Measurements from ENCODE around the gene TSEN2. TPM values are rescaled to one million over a fixed set of nuclear protein-coding genes. Genes with fewer than 3 reads are reported as not detected.

TSEN2 gene
- total and polyA plus RNA-seq, 10 of the 15 experiments (the other 5 are each of a cell fraction or from before 2014, with no cell fraction given): 17.7 to 32.3 (median 24.3) TPM

GRCh38 chr3:12468276-12468675 lies 16.0 kb upstream of the TSEN2 start:
- intact Hi-C loops (cut with micrococcal nuclease; ENCODE audit: unreplicated experiment) (no loop called here), in situ Hi-C loops (cut with MboI) (no loop called here)
- no peak for TF ChIP-seq PKNOX1 (IDR thresholded peaks at IDR 0.05)
- TF ChIP-seq DPF2 (IDR thresholded peaks at IDR 0.05): no peak
- no peak for TF ChIP-seq SRF (IDR thresholded peaks at IDR 0.05; ENCODE audit: low read depth in 2 of 2, low read length in 2 of 2)
- no peak for TF ChIP-seq BACH1 (IDR thresholded peaks at IDR 0.05; ENCODE audit: borderline replicate concordance)
- ChIA-PET RAD21 (ENCODE audit: unreplicated experiment) (no interaction called here), CTCF (no interaction called here), POLR2A (interaction anchor here (0.9 kb wide), 1 partner anchor 180 kb away, joined by 3 read pairs; no protein-coding TSS in a partner anchor), SMC1A (ENCODE audit: uncharacterized antibody, unreplicated experiment) (no interaction called here)
- DNase-seq (ENCODE audit: low read depth, low spot score): no peak
- no peak overlapping the region for H3K4me3 ChIP-seq
- no peak overlapping the region for H3K27ac ChIP-seq (ENCODE audit: control insufficient read depth, insufficient read depth)
- H3K4me2 ChIP-seq (ENCODE audit: control insufficient read depth, insufficient read depth): no peak overlapping the region
- WGBS (ENCODE audit: insufficient coverage, insufficient replicate concordance, low lambda C conversion rate, missing lambda C conversion rate): 30% methylated on average over 6 of the region's 6 CpGs
- no TSS peak for BruUV-seq (replicated peaks)
- no peaks in the 10 kb centered on the region for H3K9me3 ChIP-seq (replicated peaks; ENCODE audit: control insufficient read depth, insufficient read depth, low read length)
- H4K20me1 ChIP-seq (ENCODE audit: control insufficient read depth, insufficient read depth): no peaks in the 10 kb centered on the region
- H3K36me3 ChIP-seq (ENCODE audit: control insufficient read depth in 2 of 2, insufficient read depth in 2 of 2, low read length in 1 of 2): no peaks in the 10 kb centered on the region
- H3K4me1 ChIP-seq (ENCODE audit: control insufficient read depth, insufficient read depth, low read length): no peaks in the 10 kb centered on the region
- no peak for FAIRE-seq
- H3K79me2 ChIP-seq (ENCODE audit: control insufficient read depth, insufficient read depth, low read length): no peaks in the 10 kb centered on the region
- no peak for ATAC-seq
- no peak overlapping the region for H2AFZ ChIP-seq (ENCODE audit: control insufficient read depth, low read depth, low read length)
- H3K27me3 ChIP-seq (replicated peaks in 1 of 2; ENCODE audit: control insufficient read depth in 2 of 2, insufficient read depth in 2 of 2, low read length in 1 of 2): peaks cover 0 to 2% of the 10 kb centered on the region in 2 experiments; a peak in 2 of 4 replicates
- no peak overlapping the region for H3K9ac ChIP-seq (ENCODE audit: control insufficient read depth, insufficient read depth, low read length)

GRCh38 chr3:12468757-12469156 lies 15.5 kb upstream of the TSEN2 start:
- Histone ChIP-seq H4K20me1 (ENCODE audit: control insufficient read depth, insufficient read depth) (no peaks in the 10 kb centered on the region), H3K9me3 (replicated peaks; ENCODE audit: control insufficient read depth, insufficient read depth, low read length) (no peaks in the 10 kb centered on the region), H3K4me2 (ENCODE audit: control insufficient read depth, insufficient read depth) (no peak overlapping the region), H3K9ac (ENCODE audit: control insufficient read depth, insufficient read depth, low read length) (no peak overlapping the region), H3K4me1 (ENCODE audit: control insufficient read depth, insufficient read depth, low read length) (no peaks in the 10 kb centered on the region), H2AFZ (ENCODE audit: control insufficient read depth, low read depth, low read length) (no peak overlapping the region), H3K27me3 (replicated peaks in 1 of 2; ENCODE audit: control insufficient read depth in 2 of 2, insufficient read depth in 2 of 2, low read length in 1 of 2) (peaks cover 0 to 2% of the 10 kb centered on the region in 2 experiments; a peak in 2 of 4 replicates), H3K79me2 (ENCODE audit: control insufficient read depth, insufficient read depth, low read length) (no peaks in the 10 kb centered on the region), H3K36me3 (ENCODE audit: control insufficient read depth in 2 of 2, insufficient read depth in 2 of 2, low read length in 1 of 2) (no peaks in the 10 kb centered on the region), H3K4me3 (no peak overlapping the region), H3K27ac (ENCODE audit: control insufficient read depth, insufficient read depth) (no peak overlapping the region)
- ChIA-PET SMC1A (ENCODE audit: uncharacterized antibody, unreplicated experiment) (interaction anchor here (1.4 kb wide), 2 partner anchors 330 to 334 kb away, joined by 3 to 5 read pairs; no protein-coding TSS in a partner anchor), POLR2A (interaction anchor here (0.9 kb wide), 1 partner anchor 179 kb away, joined by 3 read pairs; no protein-coding TSS in a partner anchor), RAD21 (ENCODE audit: unreplicated experiment) (interaction anchor here (0.6 kb wide), 1 partner anchor 36 kb away, joined by 3 read pairs; no protein-coding TSS in a partner anchor), CTCF (no interaction called here)
- in situ Hi-C loops (cut with MboI): no loop called here
- DNase-seq (ENCODE audit: low read depth, low spot score) (no peak), ATAC-seq (no peak), FAIRE-seq (no peak)
- intact Hi-C loops (cut with micrococcal nuclease; ENCODE audit: unreplicated experiment): no loop called here
- no TSS peak for BruUV-seq (replicated peaks)
- 0% methylated on average over 1 of the region's 2 CpGs for WGBS (ENCODE audit: insufficient coverage, insufficient replicate concordance, low lambda C conversion rate, missing lambda C conversion rate)
- TF ChIP-seq ZBED1 (IDR thresholded peaks at IDR 0.05; ENCODE audit: borderline replicate concordance): no peak
- TF ChIP-seq POLR2A (IDR thresholded peaks at IDR 0.05; ENCODE audit: low read depth, low read length): no peak
- no peak for TF ChIP-seq SRF (IDR thresholded peaks at IDR 0.05; ENCODE audit: low read depth in 2 of 2, low read length in 2 of 2)
- no peak for TF ChIP-seq GATAD2B (conservative IDR thresholded peaks at IDR 0.05; ENCODE audit: low read depth)
- TF ChIP-seq TARDBP (IDR thresholded peaks at IDR 0.05; ENCODE audit: borderline replicate concordance): no peak
- no peak for TF ChIP-seq SUPT20H (IDR thresholded peaks at IDR 0.05; ENCODE audit: borderline replicate concordance, control insufficient read depth, low read depth, low read length)
- TF ChIP-seq CTCF (IDR thresholded peaks at IDR 0.05 in 2 of 3, conservative IDR thresholded peaks at IDR 0.05 in 1 of 3; ENCODE audit: control insufficient read depth in 2 of 3, extremely low read depth in 1 of 3, insufficient read depth in 1 of 3, low read depth in 3 of 3, low read length in 3 of 3): no peak
- TF ChIP-seq FOS (IDR thresholded peaks at IDR 0.05; ENCODE audit: borderline replicate concordance, extremely low read depth, insufficient read length): no peak
- no peak for TF ChIP-seq GABPA (IDR thresholded peaks at IDR 0.05; ENCODE audit: low read depth)
- no peak for TF ChIP-seq ELK1 (IDR thresholded peaks at IDR 0.05; ENCODE audit: low read depth, low read length)
- no peak for TF ChIP-seq WRNIP1 (IDR thresholded peaks at IDR 0.05; ENCODE audit: borderline replicate concordance, low read depth, low read length)
- no peak for TF ChIP-seq SUZ12 (IDR thresholded peaks at IDR 0.05; ENCODE audit: unreplicated experiment)
